ENCODE measurements around the gene ZBTB38.

ZBTB38 gene

DNA sequence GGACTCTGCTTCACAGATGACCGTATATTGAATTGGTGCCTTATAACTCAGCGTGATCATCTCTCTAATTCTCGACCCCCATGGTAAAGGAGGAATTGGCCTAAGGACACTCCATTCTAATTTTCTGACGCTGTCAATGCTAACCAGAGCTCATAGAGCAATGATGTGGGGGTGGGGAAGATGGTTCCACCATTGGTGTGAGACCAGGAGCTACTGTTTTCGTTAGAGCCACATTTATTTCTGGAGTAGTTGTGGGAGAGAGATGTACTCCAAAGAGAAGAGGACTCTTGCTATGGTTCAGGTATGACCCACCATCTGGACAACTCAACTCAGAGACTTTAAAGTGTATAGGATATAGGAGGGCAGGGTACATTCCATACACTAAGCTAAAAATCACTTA lies 16.3 kb downstream of the ZBTB38 start:
- DNase-seq (ENCODE audit: low read depth): no peak
- H3K4me3 ChIP-seq (ENCODE audit: control insufficient read depth, low read depth, low read length): no peak overlapping the region
- no peak for TF ChIP-seq CTCF (conservative IDR thresholded peaks at IDR 0.05; ENCODE audit: control insufficient read depth, insufficient read depth, low read depth, low read length)

DNA sequence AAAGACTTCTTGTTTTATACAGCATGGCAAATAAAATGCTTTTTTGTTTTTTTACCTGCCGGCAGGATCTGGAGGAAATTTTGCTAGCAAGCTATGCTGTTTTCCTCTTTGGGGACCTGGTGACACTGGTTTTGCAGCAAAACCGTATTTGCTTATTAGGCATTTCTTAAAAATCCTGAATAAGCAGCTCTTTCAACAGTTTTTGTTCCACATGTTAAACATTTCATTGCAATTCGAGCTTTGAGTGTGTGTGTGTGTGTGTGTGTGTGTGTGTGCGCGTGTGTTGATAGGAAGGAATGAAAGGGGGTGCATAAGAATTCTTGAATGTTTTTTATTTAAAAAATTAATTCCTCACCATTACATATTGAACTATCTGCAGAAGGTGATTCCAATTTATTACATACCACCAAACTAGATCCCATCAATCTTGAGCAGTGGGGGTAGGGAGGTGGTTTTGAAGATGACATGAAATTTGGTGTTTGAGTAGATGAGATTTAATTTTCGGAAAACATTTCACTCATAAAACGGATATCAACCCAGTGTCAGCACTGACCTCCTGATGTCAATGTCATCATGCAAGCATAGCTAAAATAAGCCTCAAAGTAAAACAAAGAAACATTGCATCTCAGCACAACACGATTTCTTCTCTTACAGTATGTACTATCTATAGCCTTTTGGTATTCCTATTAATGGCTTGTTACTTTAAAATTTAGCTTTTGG lies 17.3 kb downstream of the ZBTB38 start:
- DNase-seq (ENCODE audit: low read depth): no peak
- TF ChIP-seq CTCF (conservative IDR thresholded peaks at IDR 0.05; ENCODE audit: control insufficient read depth, insufficient read depth, low read depth, low read length): no peak
- H3K4me3 ChIP-seq (ENCODE audit: control insufficient read depth, low read depth, low read length): peak overlapping the region; percentile 56

DNA sequence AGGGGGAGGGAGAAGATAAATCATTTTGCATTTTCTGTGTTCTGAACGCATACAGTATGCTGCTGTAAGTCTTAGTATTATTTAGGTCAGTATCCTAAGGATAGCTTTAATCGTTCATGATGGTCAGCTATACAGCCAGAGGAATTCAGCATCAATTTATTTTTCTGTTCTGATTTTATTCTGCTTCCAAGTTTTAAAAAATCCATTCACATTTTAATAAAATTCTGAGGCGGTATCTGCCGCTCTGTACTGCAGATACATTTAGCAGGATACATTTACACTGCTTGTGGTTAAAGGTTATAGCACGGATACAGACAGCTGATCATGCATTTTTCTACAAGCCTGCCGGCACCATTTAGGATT lies 17.8 kb downstream of the ZBTB38 start:
- no peak for DNase-seq (ENCODE audit: low read depth)
- H3K4me3 ChIP-seq (ENCODE audit: control insufficient read depth, low read depth, low read length): peak overlapping the region; percentile 56
- no peak for TF ChIP-seq CTCF (conservative IDR thresholded peaks at IDR 0.05; ENCODE audit: control insufficient read depth, insufficient read depth, low read depth, low read length)

DNA sequence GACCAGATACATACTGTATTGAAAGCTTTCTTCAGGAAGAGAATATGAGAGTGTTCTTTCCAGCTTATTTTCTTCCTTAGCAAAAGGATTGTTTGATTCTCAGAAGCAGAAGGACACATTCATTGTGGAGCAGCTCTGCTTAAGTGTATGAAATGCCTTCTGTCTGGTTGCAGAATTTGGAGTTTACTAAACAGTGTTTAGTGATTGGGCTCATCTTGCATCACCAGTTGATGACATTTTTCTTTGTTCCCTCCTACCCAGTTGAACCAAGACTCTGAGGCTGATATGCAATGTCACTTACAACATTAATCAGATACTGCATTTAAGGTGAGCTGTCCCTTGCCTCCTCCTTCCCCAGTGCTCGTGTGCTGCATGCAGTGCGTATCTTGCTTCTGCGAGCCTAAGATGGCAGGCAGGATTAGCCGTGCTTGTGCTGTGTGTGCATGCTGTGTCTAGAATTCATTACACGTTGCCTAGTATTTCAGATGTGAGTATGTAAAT lies 18.4 kb downstream of the ZBTB38 start:
- peak overlapping the region; percentile 56 for H3K4me3 ChIP-seq (ENCODE audit: control insufficient read depth, low read depth, low read length)
- DNase-seq (ENCODE audit: low read depth): peak; percentile 74
- no peak for TF ChIP-seq CTCF (conservative IDR thresholded peaks at IDR 0.05; ENCODE audit: control insufficient read depth, insufficient read depth, low read depth, low read length)

DNA sequence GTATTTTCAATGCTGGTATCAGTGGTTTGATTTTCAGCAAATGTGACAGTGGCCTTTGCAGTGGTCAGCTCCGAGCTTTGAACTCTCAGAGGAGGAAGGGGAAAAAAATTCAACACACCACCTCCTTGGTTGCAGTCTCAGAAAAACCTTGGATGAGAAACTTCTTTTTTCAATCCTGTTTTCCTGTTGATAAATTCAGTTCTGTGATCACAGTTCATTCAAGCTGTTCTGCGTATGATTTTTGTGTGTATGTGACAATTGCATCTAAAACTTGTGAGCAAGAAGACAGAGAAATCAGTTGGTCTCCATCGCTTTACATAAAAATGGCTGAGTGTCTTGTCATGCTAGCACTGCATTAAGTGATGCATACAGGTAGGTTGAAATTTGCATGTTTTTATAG lies 19.2 kb downstream of the ZBTB38 start:
- no peak overlapping the region for H3K4me3 ChIP-seq (ENCODE audit: control insufficient read depth, low read depth, low read length)
- no peak for DNase-seq (ENCODE audit: low read depth)

DNA sequence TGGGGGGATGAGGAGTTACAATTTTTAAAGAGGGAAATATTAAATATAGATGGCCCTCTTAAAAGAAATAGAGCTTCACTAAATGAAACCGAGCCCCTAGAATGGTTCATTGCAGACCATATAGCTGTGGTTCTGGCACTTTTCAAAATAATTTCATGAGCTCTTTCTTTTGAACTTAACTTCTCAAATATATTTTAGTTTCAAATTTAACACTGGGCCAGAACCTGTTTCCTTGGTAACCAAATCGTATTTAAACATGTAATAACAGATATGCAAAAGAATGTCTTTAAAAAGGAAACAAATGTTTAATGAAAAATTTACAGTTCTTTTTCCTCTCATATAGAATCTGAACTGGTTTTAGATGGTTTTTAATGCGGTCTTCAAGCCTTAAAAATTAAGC lies 20.1 kb downstream of the ZBTB38 start:
- no peak overlapping the region for H3K4me3 ChIP-seq (ENCODE audit: control insufficient read depth, low read depth, low read length)
- no peak for DNase-seq (ENCODE audit: low read depth)
- no peak for TF ChIP-seq CTCF (conservative IDR thresholded peaks at IDR 0.05; ENCODE audit: control insufficient read depth, insufficient read depth, low read depth, low read length)

More for the DNA sequence above, 19.2 kb downstream of the ZBTB38 start:
- no peak for TF ChIP-seq CTCF (conservative IDR thresholded peaks at IDR 0.05; ENCODE audit: control insufficient read depth, insufficient read depth, low read depth, low read length)
